Measurements from ENCODE around the gene FOLR2. TPM values are rescaled to one million over a fixed set of nuclear protein-coding genes. Genes with fewer than 3 reads are reported as not detected.

The FOLR2 gene
- total and polyA plus RNA-seq, 2 of the 8 experiments (the other 6 are each of a cell fraction or from before 2014, with no cell fraction given) = not detected

DNA sequence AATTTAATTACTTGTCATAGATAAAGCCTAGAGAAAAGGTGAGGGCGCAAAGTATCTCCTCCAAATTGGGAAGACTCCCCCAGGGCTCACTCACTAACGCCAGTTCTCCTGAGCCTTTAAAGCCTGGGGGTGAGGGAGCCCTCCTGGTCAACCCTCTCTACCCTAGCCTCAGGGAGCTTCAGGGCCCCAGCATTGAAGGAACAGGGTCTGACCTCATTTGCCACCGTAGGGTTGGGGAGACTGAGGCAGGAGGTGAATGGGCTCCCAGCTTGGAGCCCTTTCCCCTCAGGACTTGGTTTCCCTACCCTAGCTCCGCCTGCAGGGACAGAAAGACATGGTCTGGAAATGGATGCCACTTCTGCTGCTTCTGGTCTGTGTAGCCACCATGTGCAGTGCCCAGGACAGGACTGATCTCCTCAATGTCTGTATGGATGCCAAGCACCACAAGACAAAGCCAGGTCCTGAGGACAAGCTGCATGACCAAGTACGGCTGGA is 1.7 kb downstream of the FOLR2 start:
- Histone ChIP-seq H2BK15ac (ENCODE audit: low read length) (no peak overlapping the region), H4K91ac (replicated peaks; ENCODE audit: insufficient read length, low read length) (no peak overlapping the region), H4K8ac (ENCODE audit: extremely low read depth, insufficient read depth, low read length) (no peak overlapping the region), H3K9ac (replicated peaks in 1 of 4; ENCODE audit: extremely low read depth in 1 of 4, low read depth in 3 of 4, low read length in 3 of 4) (no peak overlapping the region), H3K4ac (replicated peaks; ENCODE audit: insufficient read length, low read depth, low read length) (no peak overlapping the region), H3K56ac (replicated peaks; ENCODE audit: insufficient read length, low read depth, low read length) (no peak overlapping the region), H2BK12ac (ENCODE audit: low read depth, low read length) (no peak overlapping the region), H2BK20ac (ENCODE audit: low read length) (no peak overlapping the region), H3K79me2 (ENCODE audit: control insufficient read depth in 1 of 2, insufficient read depth in 2 of 2, low read length in 2 of 2) (no peaks in the 10 kb centered on the region), H2BK120ac (replicated peaks; ENCODE audit: low read depth, low read length) (no peak overlapping the region), H4K20me1 (replicated peaks in 1 of 2; ENCODE audit: control insufficient read depth in 1 of 2, insufficient read depth in 2 of 2, low read length in 2 of 2) (no peaks in the 10 kb centered on the region), H3K27ac (ENCODE audit: low read depth, low read length) (no peak overlapping the region), H3K79me1 (ENCODE audit: low read depth, low read length) (no peaks in the 10 kb centered on the region), H3K9me3 (ENCODE audit: insufficient read depth in 2 of 2, low read depth in 1 of 2, low read length in 1 of 2) (no peaks in the 10 kb centered on the region), H3K36me3 (ENCODE audit: control insufficient read depth in 2 of 4, insufficient read depth in 4 of 4, low read length in 3 of 4) (no peaks in the 10 kb centered on the region), H3K14ac (ENCODE audit: insufficient read length) (no peak overlapping the region), H2AK5ac (ENCODE audit: low read depth, low read length) (no peak overlapping the region), H3K23me2 (ENCODE audit: low read depth, low read length) (no peaks in the 10 kb centered on the region), H3K4me1 (replicated peaks in 1 of 4; ENCODE audit: control insufficient read depth in 3 of 4, insufficient read depth in 4 of 4, low read length in 3 of 4) (peaks cover 6 to 11% (median 7%) of the 10 kb centered on the region in 4 experiments; a peak in 5 of 7 replicates), H2AFZ (ENCODE audit: low read length) (no peak overlapping the region), H4K5ac (ENCODE audit: insufficient read length, low read depth, low read length) (no peak overlapping the region), H3K4me3 (ENCODE audit: extremely low read depth in 1 of 4, insufficient read depth in 2 of 4, low read depth in 3 of 4, low read length in 4 of 4) (no peak overlapping the region), H3K23ac (ENCODE audit: insufficient read length) (no peak overlapping the region), H2BK5ac (ENCODE audit: low read depth, low read length) (no peak overlapping the region), H3K27me3 (replicated peaks in 1 of 4; ENCODE audit: control insufficient read depth in 3 of 4, extremely low read depth in 1 of 4, insufficient read depth in 3 of 4, low read length in 3 of 4) (no peaks in the 10 kb centered on the region; a peak in 2 of 7 replicates), H3K4me2 (ENCODE audit: insufficient read depth in 1 of 2, low read depth in 2 of 2, low read length in 2 of 2) (no peak overlapping the region), H3K18ac (ENCODE audit: extremely low read depth, low read length) (no peak overlapping the region)
- DNase-seq (ENCODE audit: low read depth in 1 of 2, low spot score in 2 of 2) = no peak
- ChIA-PET POLR2A (ENCODE audit: partially characterized antibody) (no interaction called here), CTCF (ENCODE audit: partially characterized antibody) (interaction anchor here (0.9 to 1.1 kb wide), 2 partner anchors 35 to 43 kb away, joined by 3 to 6 read pairs; no protein-coding TSS in a partner anchor)
- FAIRE-seq = no peak
- WGBS, 2 experiments (ENCODE audit: extremely low coverage in 1 of 2, insufficient coverage in 1 of 2, insufficient read length in 1 of 2, insufficient replicate concordance in 2 of 2, low coverage in 1 of 2, low lambda C conversion rate in 2 of 2, missing lambda C conversion rate in 1 of 2) = 83% methylated on average over 5 of the region's 5 CpGs; no CpG with 5 or more reads in 1 of the 2 experiments
- no peak for TF ChIP-seq MAFK (IDR thresholded peaks at IDR 0.05; ENCODE audit: low read depth, low read length)
- TF ChIP-seq CTBP2 (IDR thresholded peaks at IDR 0.05; ENCODE audit: borderline replicate concordance, insufficient read depth, insufficient read length, low read length) = no peak
- no peak for TF ChIP-seq USF2 (IDR thresholded peaks at IDR 0.05; ENCODE audit: low read length)
- no peak for TF ChIP-seq E2F6 (IDR thresholded peaks at IDR 0.05)
- TF ChIP-seq SP1 (IDR thresholded peaks at IDR 0.05; ENCODE audit: low read depth, low read length) = no peak
- TF ChIP-seq YY1 (IDR thresholded peaks at IDR 0.05; ENCODE audit: low read depth, low read length) = no peak
- no peak for TF ChIP-seq TCF12 (IDR thresholded peaks at IDR 0.05; ENCODE audit: low read depth, low read length)
- TF ChIP-seq SIN3A (conservative IDR thresholded peaks at IDR 0.05 in 1 of 2, IDR thresholded peaks at IDR 0.05 in 1 of 2; ENCODE audit: low read depth in 1 of 2, low read length in 2 of 2) = no peak
- TF ChIP-seq SRF (IDR thresholded peaks at IDR 0.05; ENCODE audit: low read depth, low read length) = no peak
- TF ChIP-seq CBX5 (IDR thresholded peaks at IDR 0.05; ENCODE audit: low read depth, low read length) = no peak
- no peak for TF ChIP-seq SAP30 (IDR thresholded peaks at IDR 0.05; ENCODE audit: insufficient read depth, insufficient replicate concordance, low read length)
- TF ChIP-seq POU5F1 (IDR thresholded peaks at IDR 0.05; ENCODE audit: low read depth, low read length) = no peak

Measured in H1 (cell line).